RWPE2 (cell line): Measurements from ENCODE around the gene SCART1.

Experiments
- ATAC-seq: fragments of 200-7000 bp; cut with Tn5 transposase; 3 replicates; pipeline ENCODE4 v1.9.1; 2021; ENCODE audit warnings: low read depth
- DNase-seq: peaks from one replicate; pipeline ENCODE4 v3.0.0-alpha.2; 2020; ENCODE audit warnings: low spot score
- H3K27ac ChIP-seq: fragments of 450-650 bp; 2 replicates; pipeline ENCODE4 v1.5.1; 2017; ENCODE audit warnings: mild to moderate bottlenecking; ENCODE audit not compliant: poor library complexity, severe bottlenecking
- H3K27me3 ChIP-seq: fragments of 250-450 bp; sonication (Bioruptor Pico); 2 replicates; pipeline ENCODE4 v1.5.1; 2021; ENCODE audit warnings: mild to moderate bottlenecking, moderate library complexity; ENCODE audit not compliant: insufficient read depth, poor library complexity, severe bottlenecking
- H3K36me3 ChIP-seq: fragments of 250-450 bp; sonication (Bioruptor Pico); 2 replicates; pipeline ENCODE4 v1.5.1; 2020; ENCODE audit warnings: low read depth, mild to moderate bottlenecking, moderate library complexity
- H3K4me1 ChIP-seq: fragments of 250-450 bp; sonication (Bioruptor Pico); 2 replicates; pipeline ENCODE4 v1.5.1; 2021; ENCODE audit warnings: mild to moderate bottlenecking, moderate library complexity; ENCODE audit not compliant: insufficient read depth, poor library complexity, severe bottlenecking
- H3K4me3 ChIP-seq: fragments of 250-450 bp; sonication (Bioruptor Pico); 2 replicates; pipeline ENCODE4 v1.5.1; 2021; ENCODE audit warnings: mild to moderate bottlenecking, moderate library complexity; ENCODE audit not compliant: severe bottlenecking
- H3K9me3 ChIP-seq: fragments of 250-450 bp; sonication (Bioruptor Pico); 2 replicates; pipeline ENCODE4 v1.5.1; 2021; ENCODE audit warnings: mild to moderate bottlenecking, moderate library complexity; ENCODE audit not compliant: severe bottlenecking
- TF ChIP-seq, protein P1 (sequence below): fragments of 450-650 bp; IDR thresholded peaks from one replicate; pipeline ENCODE4 v1.5.1; 2017; ENCODE audit warnings: mild to moderate bottlenecking, moderate library complexity; ENCODE audit not compliant: poor library complexity, severe bottlenecking

Gene SCART1

DNA sequence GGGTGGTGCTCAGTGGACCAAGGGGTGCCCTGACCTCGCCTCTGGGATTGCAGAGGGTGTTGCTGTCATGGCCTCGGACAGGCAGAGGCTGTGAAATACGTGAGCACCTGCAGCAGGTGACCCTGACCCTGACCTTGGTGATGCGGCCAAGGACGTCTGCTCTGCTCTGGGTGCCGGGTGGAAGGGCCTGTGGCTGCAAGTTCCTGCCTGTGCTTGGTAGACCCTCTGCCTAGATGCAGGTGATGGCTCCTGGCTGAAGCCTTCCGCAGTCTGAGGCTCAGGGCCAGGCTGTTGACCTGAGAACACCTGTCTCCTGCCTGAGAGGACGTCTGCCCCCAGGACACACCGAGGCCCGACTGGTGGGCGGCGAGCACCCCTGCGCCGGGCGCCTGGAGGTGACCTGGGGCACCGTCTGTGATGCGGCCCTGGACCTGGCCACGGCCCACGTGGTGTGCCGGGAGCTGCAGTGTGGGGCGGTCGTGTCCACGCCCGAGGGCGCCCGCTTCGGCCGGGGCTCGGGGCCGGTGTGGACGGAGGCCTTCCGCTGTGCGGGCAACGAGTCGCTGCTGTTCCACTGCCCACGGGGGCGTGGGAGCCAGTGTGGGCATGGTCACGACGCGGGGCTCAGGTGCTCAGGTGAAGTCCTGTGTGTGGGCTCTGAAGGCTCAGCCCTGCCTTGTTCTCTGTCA is 4.4 kb downstream of the SCART1 start:
- TF ChIP-seq, protein P1, sequence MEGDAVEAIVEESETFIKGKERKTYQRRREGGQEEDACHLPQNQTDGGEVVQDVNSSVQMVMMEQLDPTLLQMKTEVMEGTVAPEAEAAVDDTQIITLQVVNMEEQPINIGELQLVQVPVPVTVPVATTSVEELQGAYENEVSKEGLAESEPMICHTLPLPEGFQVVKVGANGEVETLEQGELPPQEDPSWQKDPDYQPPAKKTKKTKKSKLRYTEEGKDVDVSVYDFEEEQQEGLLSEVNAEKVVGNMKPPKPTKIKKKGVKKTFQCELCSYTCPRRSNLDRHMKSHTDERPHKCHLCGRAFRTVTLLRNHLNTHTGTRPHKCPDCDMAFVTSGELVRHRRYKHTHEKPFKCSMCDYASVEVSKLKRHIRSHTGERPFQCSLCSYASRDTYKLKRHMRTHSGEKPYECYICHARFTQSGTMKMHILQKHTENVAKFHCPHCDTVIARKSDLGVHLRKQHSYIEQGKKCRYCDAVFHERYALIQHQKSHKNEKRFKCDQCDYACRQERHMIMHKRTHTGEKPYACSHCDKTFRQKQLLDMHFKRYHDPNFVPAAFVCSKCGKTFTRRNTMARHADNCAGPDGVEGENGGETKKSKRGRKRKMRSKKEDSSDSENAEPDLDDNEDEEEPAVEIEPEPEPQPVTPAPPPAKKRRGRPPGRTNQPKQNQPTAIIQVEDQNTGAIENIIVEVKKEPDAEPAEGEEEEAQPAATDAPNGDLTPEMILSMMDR: no peak
- Histone ChIP-seq H3K36me3 (no peaks in the 10 kb centered on the region), H3K9me3 (no peaks in the 10 kb centered on the region), H3K4me3 (no peak overlapping the region), H3K4me1 (no peaks in the 10 kb centered on the region), H3K27me3 (no peaks in the 10 kb centered on the region), H3K27ac (no peak overlapping the region)
- DNase-seq (no peak), ATAC-seq (no peak)

DNA sequence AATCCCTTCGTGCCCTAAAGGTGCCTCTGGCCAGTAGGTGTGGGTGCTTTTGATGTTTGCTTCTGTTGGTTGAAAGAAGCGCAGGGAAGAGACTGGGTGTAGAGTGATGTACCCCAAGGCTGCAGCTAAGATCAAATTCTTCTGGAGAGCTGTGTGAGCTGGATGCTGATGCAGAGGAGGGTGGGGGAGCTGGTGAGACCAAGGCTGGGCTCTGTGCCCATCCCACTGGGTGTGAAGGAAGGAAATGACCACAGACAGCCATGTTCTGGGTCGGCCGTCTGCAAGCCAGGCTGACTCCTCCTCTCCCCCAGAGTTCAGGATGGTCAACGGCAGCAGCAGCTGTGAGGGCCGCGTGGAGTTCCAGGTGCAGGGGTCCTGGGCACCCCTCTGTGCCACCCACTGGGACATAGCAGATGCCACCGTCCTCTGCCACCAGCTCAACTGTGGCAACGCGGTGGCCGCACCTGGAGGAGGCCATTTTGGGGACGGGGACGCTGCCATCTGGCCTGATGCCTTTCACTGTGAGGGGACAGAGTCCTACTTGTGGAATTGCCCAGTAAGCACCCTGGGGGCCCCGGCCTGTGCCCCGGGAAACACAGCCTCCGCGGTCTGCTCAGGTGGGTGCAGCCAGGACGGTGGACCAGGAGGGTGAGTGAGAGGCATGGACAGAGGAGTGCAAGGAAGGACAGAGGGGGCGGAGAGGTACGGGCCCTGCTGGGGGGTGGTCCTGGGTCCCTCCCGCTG is 5.1 kb downstream of the SCART1 start:
- TF ChIP-seq, protein P1: no peak
- ATAC-seq: no peak
- Histone ChIP-seq H3K27ac (no peak overlapping the region), H3K36me3 (no peaks in the 10 kb centered on the region), H3K4me1 (no peaks in the 10 kb centered on the region), H3K9me3 (no peaks in the 10 kb centered on the region), H3K4me3 (no peak overlapping the region), H3K27me3 (no peaks in the 10 kb centered on the region)
- no peak for DNase-seq

DNA sequence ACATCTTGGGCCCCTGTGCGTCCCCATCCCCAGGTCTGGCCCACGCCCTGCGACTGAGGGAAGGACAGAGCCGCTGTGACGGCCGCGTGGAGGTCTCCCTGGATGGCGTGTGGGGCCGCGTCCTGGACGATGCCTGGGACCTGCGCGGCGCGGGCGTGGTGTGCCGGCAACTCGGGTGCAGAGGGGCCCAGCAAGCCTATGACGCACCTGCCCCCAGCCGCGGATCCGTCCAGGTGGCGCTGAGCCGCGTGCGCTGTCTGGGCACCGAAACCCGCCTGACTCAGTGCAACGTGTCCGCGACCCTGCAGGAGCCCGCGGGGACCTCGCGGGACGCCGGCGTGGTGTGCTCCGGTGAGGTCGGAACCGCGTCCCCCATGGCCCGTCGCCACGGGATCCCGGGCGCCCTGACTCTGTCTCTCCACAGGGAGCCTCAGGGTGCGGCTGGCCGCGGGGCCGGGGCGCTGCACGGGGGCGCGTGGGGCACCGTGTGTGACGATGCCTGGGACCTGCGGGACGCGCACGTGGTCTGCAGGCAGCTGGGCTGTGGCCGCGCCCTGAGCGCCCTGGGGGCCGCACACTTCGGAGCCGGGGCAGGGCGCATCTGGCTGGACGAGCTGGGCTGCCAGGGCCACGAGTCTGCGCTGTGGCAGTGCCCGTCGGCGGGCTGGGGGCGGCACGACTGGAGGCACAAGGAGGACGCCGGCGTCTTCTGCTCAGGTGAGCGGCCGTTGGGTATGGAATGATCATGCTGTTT is 5.9 kb downstream of the SCART1 start:
- TF ChIP-seq, protein P1: no peak
- ATAC-seq (no peak), DNase-seq (no peak)
- Histone ChIP-seq H3K27ac (no peak overlapping the region), H3K9me3 (no peaks in the 10 kb centered on the region), H3K4me3 (no peak overlapping the region), H3K4me1 (no peaks in the 10 kb centered on the region), H3K36me3 (no peaks in the 10 kb centered on the region), H3K27me3 (no peaks in the 10 kb centered on the region)

DNA sequence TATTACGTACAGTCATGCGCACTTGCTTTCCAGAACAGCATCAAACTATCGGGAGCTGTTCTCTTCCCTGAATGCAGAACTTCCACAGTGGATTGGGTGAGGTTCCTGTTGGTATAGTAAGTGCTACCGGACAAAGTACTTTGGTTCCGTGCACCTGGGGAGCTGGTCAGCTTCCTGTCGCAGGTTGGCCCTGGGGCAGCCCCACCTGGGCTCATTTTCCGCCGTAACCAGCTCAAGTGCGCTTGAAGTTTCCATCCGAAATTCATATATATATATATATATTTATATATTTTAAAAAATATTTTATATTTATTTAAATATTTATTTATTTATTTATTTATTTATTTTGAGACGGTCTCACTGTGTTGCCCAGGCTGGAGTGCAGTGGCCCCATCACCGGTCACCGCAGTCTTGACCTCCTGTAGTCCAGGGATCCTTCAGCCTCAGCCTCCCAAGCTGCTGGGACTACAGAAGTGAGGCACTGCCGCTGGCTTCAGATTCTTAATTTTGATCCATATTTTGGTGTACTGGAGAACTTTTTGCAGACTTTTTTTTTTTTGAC is 6.5 kb downstream of the SCART1 start:
- TF ChIP-seq, protein P1: no peak
- no peaks in the 10 kb centered on the region for H3K4me1 ChIP-seq
- no peak overlapping the region for H3K4me3 ChIP-seq
- no peaks in the 10 kb centered on the region for H3K27me3 ChIP-seq
- H3K9me3 ChIP-seq: no peaks in the 10 kb centered on the region
- H3K27ac ChIP-seq: no peak overlapping the region
- DNase-seq (no peak), ATAC-seq (no peak)
- no peaks in the 10 kb centered on the region for H3K36me3 ChIP-seq
